Esophagus squamous epithelium (tissue), 4 donors: ENCODE measurements around the gene PUM1.

Experiments
- POLR2A ChIP-seq, 4 donors: fragments of 450-650 bp; IDR thresholded peaks; one replicate each; pipeline ENCODE4 v1.6.1; 2017; ENCODE audit warnings: antibody characterized with exemption in 4 of 4, mild to moderate bottlenecking in 4 of 4, moderate library complexity in 3 of 4
- TF ChIP-seq, protein P1 (sequence below), 6 experiments: fragments of 450-650 bp in 4 of 6; fragments of 200-600 bp in 2 of 6; sonication (generic) in 2 of 6; IDR thresholded peaks; one replicate each; pipeline ENCODE4 v1.5.1; 2016 to 2019; ENCODE audit warnings: antibody characterized with exemption in 6 of 6, mild to moderate bottlenecking in 4 of 6, moderate library complexity in 4 of 6

DNA sequence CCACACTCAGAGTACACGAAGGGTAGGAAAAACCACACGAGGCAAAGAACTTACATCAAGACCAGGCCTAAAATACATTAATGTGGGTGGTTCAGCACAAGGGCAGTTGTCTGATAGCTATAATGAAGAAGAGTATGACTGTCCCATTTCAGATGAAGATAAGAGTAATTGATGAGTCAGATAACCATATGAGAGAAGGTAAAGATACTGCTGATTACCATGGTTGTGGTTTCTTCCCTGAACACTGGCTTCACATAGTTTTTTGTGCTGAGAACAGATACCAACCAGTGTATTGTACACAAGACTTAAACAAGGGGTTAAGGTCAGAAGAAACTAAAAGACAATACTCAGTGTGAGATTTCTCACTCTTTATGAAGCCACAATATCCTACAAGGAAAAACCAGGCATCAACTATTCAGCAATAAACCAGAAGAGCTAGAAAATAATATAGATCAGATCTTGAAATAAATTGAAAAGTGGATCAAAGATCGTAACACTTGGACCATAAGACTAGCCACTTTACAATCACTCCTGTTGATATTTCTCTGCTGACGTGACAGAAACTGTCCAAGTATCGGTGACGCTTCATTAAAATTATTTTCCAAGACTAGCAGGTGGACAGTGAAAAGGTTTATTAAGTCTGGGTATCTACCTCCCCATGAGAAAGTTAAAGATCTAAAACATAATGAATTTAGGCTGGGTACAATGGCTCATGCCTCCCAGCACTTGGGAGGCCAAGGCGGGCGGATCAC is 28.6 kb downstream of the PUM1 start:
- no peak for TF ChIP-seq POLR2A (IDR thresholded peaks at IDR 0.05)
- TF ChIP-seq, protein P1, sequence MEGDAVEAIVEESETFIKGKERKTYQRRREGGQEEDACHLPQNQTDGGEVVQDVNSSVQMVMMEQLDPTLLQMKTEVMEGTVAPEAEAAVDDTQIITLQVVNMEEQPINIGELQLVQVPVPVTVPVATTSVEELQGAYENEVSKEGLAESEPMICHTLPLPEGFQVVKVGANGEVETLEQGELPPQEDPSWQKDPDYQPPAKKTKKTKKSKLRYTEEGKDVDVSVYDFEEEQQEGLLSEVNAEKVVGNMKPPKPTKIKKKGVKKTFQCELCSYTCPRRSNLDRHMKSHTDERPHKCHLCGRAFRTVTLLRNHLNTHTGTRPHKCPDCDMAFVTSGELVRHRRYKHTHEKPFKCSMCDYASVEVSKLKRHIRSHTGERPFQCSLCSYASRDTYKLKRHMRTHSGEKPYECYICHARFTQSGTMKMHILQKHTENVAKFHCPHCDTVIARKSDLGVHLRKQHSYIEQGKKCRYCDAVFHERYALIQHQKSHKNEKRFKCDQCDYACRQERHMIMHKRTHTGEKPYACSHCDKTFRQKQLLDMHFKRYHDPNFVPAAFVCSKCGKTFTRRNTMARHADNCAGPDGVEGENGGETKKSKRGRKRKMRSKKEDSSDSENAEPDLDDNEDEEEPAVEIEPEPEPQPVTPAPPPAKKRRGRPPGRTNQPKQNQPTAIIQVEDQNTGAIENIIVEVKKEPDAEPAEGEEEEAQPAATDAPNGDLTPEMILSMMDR (IDR thresholded peaks at IDR 0.05) = no peak
